A204.1 (cell line): ENCODE results near the gene SEL1L.
"Not testable (repeated sequence)": the region's sequence is repeated elsewhere in the genome, so short reads cannot be mapped to it uniquely, and the experiment has no call there.

Experiments used
- FAIRE-seq: peaks from 2 replicates; lab custom pipeline; 2012; peaks lifted over from hg19 to GRCh38; lab: Jason Lieb, UNC

SEL1L gene

GRCh38 chr14:81446279-81447007, 87.2 kb downstream of the SEL1L start:
- no peak for FAIRE-seq

DNA sequence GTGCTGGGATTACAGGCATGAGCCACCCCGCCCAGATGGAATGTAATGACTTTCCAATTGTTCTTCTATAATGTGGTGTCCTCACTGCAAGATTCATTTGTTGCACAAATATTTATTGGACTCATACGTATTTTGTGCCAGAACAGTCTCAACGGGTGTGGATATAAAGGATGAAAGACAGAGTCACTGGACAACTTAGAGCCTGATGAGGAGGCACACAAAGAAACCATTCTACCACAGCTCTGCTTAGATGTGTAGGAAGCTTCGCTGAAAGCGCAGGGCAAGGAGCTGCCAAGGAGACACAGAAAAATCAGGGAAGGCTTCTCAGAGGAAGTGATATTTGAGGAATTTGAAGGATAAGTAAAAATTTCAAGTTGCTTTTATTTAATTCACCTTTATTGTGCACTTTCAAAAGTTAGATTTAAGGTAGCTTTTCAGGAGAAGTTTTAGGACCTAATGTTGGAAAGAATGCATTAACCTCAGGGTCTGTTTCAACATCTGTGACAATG, 92.0 kb downstream of the SEL1L start:
- FAIRE-seq: no peak

DNA sequence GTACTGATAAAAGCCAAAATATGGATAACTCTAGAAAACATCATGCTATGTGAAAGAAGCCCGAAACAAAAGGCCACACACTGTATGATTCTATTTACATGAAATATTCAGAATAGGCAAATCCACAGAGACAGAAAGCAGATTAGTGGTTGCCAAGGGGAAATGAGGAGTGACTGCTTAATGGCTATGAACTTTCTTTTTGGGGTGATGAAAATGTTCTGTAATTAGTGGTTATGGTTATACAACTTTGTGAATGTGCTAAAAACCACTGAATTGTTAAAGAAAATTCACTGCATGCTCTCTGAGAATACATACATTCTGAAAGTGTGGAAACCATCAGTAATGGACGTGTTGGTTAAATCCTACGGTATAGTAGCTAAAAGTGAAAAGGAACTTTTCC, 93.6 kb downstream of the SEL1L start:
- no peak for FAIRE-seq

DNA sequence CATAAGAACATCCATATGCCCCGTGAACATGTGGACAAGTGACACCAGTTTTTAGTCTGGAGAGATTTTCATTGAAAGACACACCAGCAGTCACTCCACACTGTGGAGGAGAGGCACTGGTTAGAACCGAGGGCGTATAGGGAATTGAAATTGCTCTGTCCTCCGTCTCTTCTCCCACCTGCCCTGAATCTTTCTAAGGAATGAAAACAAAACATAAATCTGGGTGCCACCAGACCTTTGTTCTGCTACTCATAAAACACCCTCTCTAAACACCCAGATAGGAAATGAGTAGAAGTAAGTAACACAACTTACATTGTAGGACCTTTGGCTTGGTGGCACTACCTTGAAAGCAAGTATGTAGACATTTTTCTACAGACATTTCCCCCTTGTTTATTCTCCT, 96.4 kb downstream of the SEL1L start:
- no peak for FAIRE-seq

DNA sequence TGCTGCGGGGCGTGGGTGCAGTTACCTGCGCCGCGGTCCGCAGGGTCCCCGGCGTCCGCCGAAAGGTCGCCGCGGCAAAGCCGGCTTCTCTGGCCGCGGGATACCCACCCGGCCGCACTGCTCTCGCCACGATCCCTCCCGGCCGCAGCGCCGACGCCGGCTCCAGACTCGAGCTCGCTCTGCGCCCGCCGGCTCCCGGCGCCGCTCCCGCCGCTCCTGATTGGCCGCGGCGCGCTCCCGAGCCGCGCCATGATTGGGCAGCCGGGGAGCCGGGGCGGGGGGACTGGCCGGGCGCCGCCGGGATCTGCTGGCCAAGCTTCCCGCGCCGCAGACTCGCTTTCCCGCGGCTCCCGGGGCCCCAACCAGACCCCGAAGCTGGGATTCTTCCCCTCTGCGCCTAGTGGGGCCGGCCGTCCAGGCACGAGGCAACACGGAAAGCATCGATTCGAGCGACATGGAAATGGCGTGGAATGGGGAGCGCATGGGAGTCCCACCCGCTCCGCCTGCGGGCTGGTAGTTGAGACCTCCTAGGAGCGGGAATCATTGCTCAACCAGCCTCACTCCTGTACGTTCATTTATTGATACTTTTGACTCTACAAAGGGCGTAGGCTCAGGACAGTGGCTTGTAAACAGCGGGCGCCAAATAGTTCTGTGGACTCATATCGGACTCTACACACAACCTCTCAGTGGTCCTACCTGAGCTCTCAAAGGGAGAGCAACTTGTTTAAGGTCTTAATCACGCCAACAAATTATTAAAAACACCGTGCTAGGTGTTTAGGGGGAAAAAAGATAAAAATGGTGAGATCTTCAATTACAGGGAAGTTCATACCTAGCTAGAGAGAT, 97.1 kb downstream of the SEL1L start:
- no peak for FAIRE-seq

- no peak for FAIRE-seq
These were observed 98.0 kb downstream of the SEL1L start for GRCh38 chr14:81435391-81436295.

- no peak for FAIRE-seq
These were observed 98.6 kb downstream of the SEL1L start for GRCh38 chr14:81435048-81435390.

- no peak for FAIRE-seq
These were observed 99.4 kb downstream of the SEL1L start for GRCh38 chr14:81434230-81434629.

GRCh38 chr14:81433378-81433777, 100.3 kb downstream of the SEL1L start:
- no peak for FAIRE-seq

- FAIRE-seq: no peak
These were observed 101.4 kb downstream of the SEL1L start for GRCh38 chr14:81432219-81432661.

- no peak for FAIRE-seq
These were observed 103.4 kb downstream of the SEL1L start for GRCh38 chr14:81430235-81430634.

DNA sequence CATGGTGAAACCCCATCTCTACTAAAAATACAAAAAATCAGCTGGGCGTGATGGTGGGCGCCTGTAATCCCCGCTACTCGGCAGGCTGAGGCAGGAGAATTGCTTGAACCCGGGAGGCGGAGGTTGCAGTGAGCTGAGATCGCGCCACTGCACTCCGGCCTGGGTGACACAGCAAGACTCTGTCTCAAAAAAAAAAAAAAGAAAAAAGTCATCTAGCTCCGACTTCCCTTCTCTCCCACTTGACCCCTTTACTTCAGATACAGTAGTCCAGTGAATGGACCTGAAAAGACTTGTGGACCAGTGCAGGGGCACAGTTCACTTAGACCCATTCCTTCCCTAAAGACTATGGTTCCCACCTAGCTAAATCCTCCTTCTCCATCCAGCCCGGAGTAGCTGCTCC, 103.9 kb downstream of the SEL1L start:
- FAIRE-seq: not testable (repeated sequence)

GRCh38 chr14:81429028-81429427, 104.6 kb downstream of the SEL1L start:
- no peak for FAIRE-seq

DNA sequence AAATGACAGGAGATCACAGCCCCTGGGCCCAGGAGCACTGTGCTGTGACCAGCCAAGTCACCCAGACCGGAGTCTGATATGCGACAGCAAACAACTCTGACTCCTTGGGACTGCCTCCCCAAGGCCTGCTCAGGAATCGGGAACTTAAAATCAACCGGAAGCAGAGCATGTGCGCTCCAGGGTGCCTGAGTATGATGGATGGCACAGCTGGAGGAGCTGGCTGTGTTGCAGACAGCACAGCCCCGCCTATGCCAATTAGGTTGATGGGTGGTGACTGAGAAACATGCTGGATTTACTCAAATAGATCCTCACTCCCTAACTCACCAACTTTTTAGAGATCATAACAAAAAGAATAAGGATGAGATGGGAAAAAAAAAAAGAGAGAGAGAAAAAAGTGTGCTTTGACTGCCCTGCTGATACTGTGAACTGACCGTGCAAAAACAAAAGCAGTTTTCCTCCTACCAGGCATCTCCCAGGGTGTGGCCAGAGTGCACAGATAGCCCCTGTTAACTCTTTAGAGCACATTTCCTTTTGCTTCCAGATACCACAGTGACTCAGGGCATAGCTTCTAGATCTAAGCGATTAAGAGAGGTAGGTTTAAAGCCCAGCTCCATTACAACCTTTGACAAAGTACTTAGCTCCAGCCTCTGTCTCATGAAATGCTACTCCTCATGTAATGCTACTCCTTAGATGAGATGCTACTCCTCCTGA, 106.2 kb downstream of the SEL1L start:
- FAIRE-seq: no peak

- no peak for FAIRE-seq
These were observed 110.1 kb downstream of the SEL1L start for GRCh38 chr14:81423504-81423903.
